Stomach (tissue), 4 donors: ENCODE data around the gene DSTYK.

Experiments
- EP300 ChIP-seq: sonication (generic); formaldehyde crosslinking; IDR thresholded peaks from one replicate; pipeline ENCODE4 v1.6.1; 2017; ENCODE audit warnings: antibody characterized with exemption
- POLR2A ChIP-seq, 4 donors: fragments of 450-650 bp; IDR thresholded peaks; one replicate each; pipeline ENCODE4 v1.6.1; 2016; ENCODE audit warnings: antibody characterized with exemption in 4 of 4, control low read depth in 2 of 4, mild to moderate bottlenecking in 1 of 4, moderate library complexity in 1 of 4
- POLR2AphosphoS5 ChIP-seq, 3 donors: sonication (generic); formaldehyde crosslinking; IDR thresholded peaks; one replicate each; pipeline ENCODE4 v1.6.1; 2016; ENCODE audit warnings: antibody characterized with exemption in 3 of 3
- TF ChIP-seq, protein P1 (sequence below), 7 experiments: fragments of 450-650 bp in 4 of 7; fragments of 200-600 bp in 3 of 7; sonication (generic) in 3 of 7; IDR thresholded peaks; one replicate each; pipeline ENCODE4 v1.5.1; 2016 to 2019; ENCODE audit warnings: antibody characterized with exemption in 7 of 7, control low read depth in 2 of 7, mild to moderate bottlenecking in 1 of 7

DNA sequence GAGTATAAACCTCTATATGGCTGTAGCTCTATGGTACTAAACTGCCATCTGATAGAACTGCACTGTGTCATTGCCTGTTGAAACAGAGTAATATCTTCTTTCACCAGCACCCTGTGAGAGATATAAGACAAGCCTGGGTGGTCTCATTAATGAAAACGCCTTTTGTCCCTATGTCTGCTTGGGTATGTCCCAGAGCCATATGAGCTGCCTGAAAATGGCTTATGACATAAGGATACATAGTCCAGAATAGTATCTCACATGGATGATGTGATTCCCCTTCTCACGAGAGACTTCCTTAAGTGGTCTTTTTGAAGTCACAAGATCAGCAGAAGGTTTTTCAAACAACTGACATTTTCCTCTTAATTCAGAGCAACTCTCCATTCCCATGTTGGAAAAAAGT lies 8.9 kb upstream of the DSTYK start:
- TF ChIP-seq POLR2A (IDR thresholded peaks at IDR 0.05) (no peak), POLR2AphosphoS5 (IDR thresholded peaks at IDR 0.05) (no peak), EP300 (no peak)
- TF ChIP-seq, protein P1, sequence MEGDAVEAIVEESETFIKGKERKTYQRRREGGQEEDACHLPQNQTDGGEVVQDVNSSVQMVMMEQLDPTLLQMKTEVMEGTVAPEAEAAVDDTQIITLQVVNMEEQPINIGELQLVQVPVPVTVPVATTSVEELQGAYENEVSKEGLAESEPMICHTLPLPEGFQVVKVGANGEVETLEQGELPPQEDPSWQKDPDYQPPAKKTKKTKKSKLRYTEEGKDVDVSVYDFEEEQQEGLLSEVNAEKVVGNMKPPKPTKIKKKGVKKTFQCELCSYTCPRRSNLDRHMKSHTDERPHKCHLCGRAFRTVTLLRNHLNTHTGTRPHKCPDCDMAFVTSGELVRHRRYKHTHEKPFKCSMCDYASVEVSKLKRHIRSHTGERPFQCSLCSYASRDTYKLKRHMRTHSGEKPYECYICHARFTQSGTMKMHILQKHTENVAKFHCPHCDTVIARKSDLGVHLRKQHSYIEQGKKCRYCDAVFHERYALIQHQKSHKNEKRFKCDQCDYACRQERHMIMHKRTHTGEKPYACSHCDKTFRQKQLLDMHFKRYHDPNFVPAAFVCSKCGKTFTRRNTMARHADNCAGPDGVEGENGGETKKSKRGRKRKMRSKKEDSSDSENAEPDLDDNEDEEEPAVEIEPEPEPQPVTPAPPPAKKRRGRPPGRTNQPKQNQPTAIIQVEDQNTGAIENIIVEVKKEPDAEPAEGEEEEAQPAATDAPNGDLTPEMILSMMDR (IDR thresholded peaks at IDR 0.05): no peak
